Activated CD8-positive, alpha-beta T cell treated with anti-CD3 and anti-CD28 coated beads for 36 hours (primary cell): Measurements from ENCODE around the gene AHRR. TPM values are rescaled to one million over a fixed set of nuclear protein-coding genes. Genes with fewer than 3 reads are reported as not detected.

ENCODE experiments used
- ATAC-seq: fragments of 200-7000 bp; cut with Tn5 transposase; one replicate; pipeline ENCODE4 v1.10.0; 2021; ENCODE audit warnings: mild to moderate bottlenecking, moderate library complexity
- CTCF ChIA-PET: fragments of 350-600 bp; sonication (Branson Sonifier 250); formaldehyde crosslinking; loops from one replicate; lab custom pipeline; 2021; ENCODE audit warnings: antibody characterized with exemption; lab: Charles Lee
- POLR2A ChIA-PET: fragments of 350-600 bp; sonication (Branson Sonifier 250); formaldehyde crosslinking; loops from one replicate; lab custom pipeline; 2021; ENCODE audit warnings: antibody characterized with exemption; lab: Charles Lee
- DNase-seq: peaks from one replicate; pipeline ENCODE4 v3.0.0-alpha.2; 2020
- H3K27ac Mint-ChIP-seq: one replicate; pipeline ENCODE4 v1.8.0; 2021; ENCODE audit warnings: mild to moderate bottlenecking, mixed read lengths
- H3K27me3 Mint-ChIP-seq: one replicate; pipeline ENCODE4 v1.8.0; 2021; ENCODE audit warnings: mixed read lengths
- H3K36me3 Mint-ChIP-seq: one replicate; pipeline ENCODE4 v1.8.0; 2021; ENCODE audit warnings: low read depth, mixed read lengths
- H3K4me1 Mint-ChIP-seq: one replicate; pipeline ENCODE4 v1.8.0; 2021; ENCODE audit warnings: low read depth, mixed read lengths
- H3K4me3 Mint-ChIP-seq: one replicate; pipeline ENCODE4 v1.8.0; 2021; ENCODE audit warnings: mild to moderate bottlenecking, moderate library complexity, mixed read lengths
- H3K9me3 Mint-ChIP-seq: one replicate; pipeline ENCODE4 v1.8.0; 2021; ENCODE audit warnings: mixed read lengths
- intact Hi-C: fragments of 100-400 bp; cut with micrococcal nuclease; formaldehyde crosslinking; loops from one replicate; pipeline ENCODE4 v1.10.0; 2022
- total RNA-seq, 2 experiments: library from RNA; stranded (reverse); gene quantifications; one replicate each; pipeline ENCODE4 v1.2.3, GENCODE V29; 2021
- TF ChIP-seq, protein P1 (sequence below): fragments of 200-600 bp; IDR thresholded peaks from one replicate; pipeline ENCODE4 v1.8.0; 2022; ENCODE audit warnings: antibody characterized with exemption, mild to moderate bottlenecking

The AHRR gene
- total RNA-seq, 2 experiments from 2014 or later: 26.3 to 27.9 TPM

DNA sequence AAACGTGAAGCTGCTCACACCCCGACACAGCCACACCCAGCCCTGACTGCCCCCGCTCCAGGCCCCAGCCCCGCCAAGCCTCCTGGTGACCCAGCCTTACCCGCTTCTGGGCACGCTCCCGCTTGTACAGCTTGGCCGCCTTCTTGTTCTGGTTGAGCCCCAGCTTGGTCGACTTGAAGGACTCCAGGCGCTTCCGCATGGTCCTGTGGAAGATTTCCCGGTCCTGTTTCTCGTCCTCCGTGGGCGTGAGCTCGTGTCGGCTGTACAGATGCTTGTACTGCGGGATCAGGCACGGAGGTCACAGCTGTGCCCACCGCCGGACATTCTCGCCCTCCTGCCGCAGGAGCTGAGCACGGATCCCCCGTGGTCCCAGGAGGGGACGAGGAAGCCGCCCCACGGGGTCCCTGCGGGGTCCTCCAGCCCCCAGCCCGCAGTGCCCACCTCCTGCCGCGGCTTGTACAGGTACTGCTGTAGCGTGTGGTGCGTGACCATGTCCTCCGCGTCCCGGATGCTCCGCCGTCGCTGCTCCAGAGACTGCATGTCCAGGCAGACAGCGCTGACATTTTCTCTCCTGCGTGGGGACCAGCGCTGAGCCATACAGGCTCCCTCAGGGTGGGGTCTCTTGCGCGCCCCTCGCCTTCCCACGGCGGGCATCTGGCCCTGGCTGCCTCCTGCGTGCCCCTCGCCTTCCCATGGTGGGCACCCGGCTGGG is 154.7 kb downstream of the AHRR start:
- TF ChIP-seq, protein P1, sequence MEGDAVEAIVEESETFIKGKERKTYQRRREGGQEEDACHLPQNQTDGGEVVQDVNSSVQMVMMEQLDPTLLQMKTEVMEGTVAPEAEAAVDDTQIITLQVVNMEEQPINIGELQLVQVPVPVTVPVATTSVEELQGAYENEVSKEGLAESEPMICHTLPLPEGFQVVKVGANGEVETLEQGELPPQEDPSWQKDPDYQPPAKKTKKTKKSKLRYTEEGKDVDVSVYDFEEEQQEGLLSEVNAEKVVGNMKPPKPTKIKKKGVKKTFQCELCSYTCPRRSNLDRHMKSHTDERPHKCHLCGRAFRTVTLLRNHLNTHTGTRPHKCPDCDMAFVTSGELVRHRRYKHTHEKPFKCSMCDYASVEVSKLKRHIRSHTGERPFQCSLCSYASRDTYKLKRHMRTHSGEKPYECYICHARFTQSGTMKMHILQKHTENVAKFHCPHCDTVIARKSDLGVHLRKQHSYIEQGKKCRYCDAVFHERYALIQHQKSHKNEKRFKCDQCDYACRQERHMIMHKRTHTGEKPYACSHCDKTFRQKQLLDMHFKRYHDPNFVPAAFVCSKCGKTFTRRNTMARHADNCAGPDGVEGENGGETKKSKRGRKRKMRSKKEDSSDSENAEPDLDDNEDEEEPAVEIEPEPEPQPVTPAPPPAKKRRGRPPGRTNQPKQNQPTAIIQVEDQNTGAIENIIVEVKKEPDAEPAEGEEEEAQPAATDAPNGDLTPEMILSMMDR: no peak
- H3K27ac Mint-ChIP-seq: no peak overlapping the region
- H3K27me3 Mint-ChIP-seq: peaks cover 2% of the 10 kb centered on the region
- ATAC-seq (no peak), DNase-seq (no peak)
- H3K4me1 Mint-ChIP-seq: peaks cover 7% of the 10 kb centered on the region
- CTCF ChIA-PET: no interaction called here
- intact Hi-C loops: no loop called here
- POLR2A ChIA-PET: interaction anchor here (0.8 to 1.2 kb wide), 2 partner anchors 31 to 91 kb away, joined by 3 to 4 read pairs; no protein-coding TSS in a partner anchor
- no peaks in the 10 kb centered on the region for H3K9me3 Mint-ChIP-seq
- no peak overlapping the region for H3K4me3 Mint-ChIP-seq
- H3K36me3 Mint-ChIP-seq: peaks cover 16% of the 10 kb centered on the region

DNA sequence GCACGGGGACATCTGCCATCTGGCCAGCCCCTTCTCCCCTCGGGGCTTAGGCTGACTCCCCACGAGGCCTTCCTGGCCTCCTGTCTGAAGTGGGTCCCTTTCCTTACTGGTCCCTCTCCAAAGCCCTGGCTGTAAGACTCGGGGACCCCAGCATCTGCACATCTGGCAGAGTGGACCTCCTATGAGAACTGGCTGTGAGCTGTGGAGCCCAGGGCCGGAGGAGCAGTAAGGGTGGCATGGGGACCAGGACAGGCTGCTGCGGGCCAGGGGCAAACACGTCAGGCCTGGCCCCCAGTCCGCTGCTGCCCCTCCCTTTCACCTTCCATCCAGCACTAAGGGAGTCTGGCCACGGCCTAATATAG is 155.3 kb downstream of the AHRR start:
- Mint-ChIP-seq H3K36me3 (peaks cover 10% of the 10 kb centered on the region), H3K4me1 (peaks cover 2% of the 10 kb centered on the region), H3K27me3 (peaks cover 4% of the 10 kb centered on the region), H3K27ac (no peak overlapping the region), H3K9me3 (no peaks in the 10 kb centered on the region), H3K4me3 (no peak overlapping the region)
- intact Hi-C loops: no loop called here
- DNase-seq: no peak
- ChIA-PET CTCF (no interaction called here), POLR2A (interaction anchor here (1.3 kb wide), 1 partner anchor 136 kb away, joined by 3 read pairs; no protein-coding TSS in a partner anchor)
- TF ChIP-seq, protein P1: no peak
- no peak for ATAC-seq

DNA sequence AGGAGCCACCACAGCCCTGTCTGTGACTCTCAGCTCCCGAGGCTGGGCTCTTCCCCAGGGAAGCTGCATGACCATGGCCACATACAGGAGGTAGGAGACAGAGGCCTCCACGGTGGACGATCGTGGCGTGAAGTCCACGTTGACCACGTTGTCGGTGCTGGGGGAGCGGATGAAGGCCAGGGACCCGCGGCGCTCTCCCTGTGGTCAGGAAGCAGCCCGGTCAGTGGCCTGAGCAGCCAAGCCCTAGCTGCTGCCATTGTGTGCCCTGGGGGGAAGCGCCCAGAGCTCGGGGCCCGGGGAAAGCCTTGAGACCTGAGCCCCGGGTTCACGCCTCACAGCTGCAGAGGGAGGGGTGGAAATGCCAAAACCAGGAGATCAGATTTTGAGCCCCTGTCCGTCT is 155.7 kb downstream of the AHRR start:
- DNase-seq (no peak), ATAC-seq (no peak)
- H3K36me3 Mint-ChIP-seq: peaks cover 8% of the 10 kb centered on the region
- CTCF ChIA-PET: no interaction called here
- intact Hi-C loops: no loop called here
- H3K9me3 Mint-ChIP-seq: no peaks in the 10 kb centered on the region
- H3K27me3 Mint-ChIP-seq: peaks cover 4% of the 10 kb centered on the region
- no peaks in the 10 kb centered on the region for H3K4me1 Mint-ChIP-seq
- POLR2A ChIA-PET: interaction anchor here (1.3 kb wide), 1 partner anchor 136 kb away, joined by 3 read pairs; no protein-coding TSS in a partner anchor
- no peak overlapping the region for H3K4me3 Mint-ChIP-seq
- H3K27ac Mint-ChIP-seq: no peak overlapping the region
- TF ChIP-seq, protein P1: no peak

DNA sequence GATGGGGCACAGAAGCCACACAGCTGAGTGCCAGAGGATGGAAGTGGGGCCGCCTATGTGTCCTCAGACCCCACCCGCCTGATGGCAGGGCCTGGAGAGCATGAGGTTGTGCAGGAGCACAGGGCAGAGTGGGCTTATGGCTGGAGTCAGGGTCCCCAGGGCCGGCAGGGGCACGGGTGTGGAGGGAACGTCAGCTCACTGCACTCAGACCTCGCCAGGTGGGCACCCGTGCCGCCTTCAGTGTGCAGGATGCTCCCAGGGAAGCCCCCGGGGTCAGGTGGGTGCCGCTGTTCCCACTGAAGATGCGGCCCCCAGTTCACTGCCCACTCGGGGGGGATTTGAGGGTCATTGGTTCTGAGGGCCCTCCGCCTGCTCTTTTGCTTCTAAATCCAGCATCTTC is 156.4 kb downstream of the AHRR start:
- CTCF ChIA-PET: no interaction called here
- Mint-ChIP-seq H3K27me3 (peaks cover 4% of the 10 kb centered on the region), H3K9me3 (no peaks in the 10 kb centered on the region), H3K4me3 (no peak overlapping the region), H3K27ac (no peak overlapping the region), H3K4me1 (no peaks in the 10 kb centered on the region), H3K36me3 (peaks cover 8% of the 10 kb centered on the region)
- DNase-seq (no peak), ATAC-seq (no peak)
- intact Hi-C loops: no loop called here
- POLR2A ChIA-PET: interaction anchor here (1.3 kb wide), 1 partner anchor 135 kb away, joined by 3 read pairs; no protein-coding TSS in a partner anchor
- TF ChIP-seq, protein P1: no peak

DNA sequence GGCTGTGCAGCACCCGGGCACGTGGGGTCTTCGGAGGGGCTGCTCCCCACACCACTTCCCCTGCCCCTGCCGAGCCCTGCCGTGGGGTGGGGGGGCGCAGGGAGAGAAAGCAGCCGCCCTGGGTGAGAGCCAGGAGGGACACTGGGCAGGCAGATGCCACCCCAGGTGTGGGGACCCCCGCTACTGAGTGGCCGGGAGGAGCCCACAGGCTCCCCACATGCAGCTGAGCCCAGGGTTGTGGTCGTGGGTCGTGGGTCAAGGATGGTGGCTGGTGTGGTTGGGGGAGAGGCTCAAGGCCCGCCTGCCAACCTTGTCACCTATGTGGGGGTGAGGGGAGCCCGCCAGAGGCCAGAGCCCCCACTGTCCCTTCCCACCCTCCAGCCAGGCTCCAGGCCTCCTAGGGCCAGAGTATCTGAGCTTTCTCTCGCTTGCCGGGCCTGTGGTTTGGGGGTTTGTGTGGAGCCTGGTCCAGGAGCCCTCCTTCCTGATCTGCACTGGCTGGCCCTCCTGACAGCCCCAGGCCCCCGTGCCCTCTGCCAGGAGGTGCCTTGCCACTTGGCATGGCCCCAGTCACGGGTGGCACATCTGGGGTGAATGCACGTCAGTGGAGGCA is 157.0 kb downstream of the AHRR start:
- intact Hi-C loops: no loop called here
- Mint-ChIP-seq H3K27me3 (peaks cover 4% of the 10 kb centered on the region), H3K4me3 (no peak overlapping the region), H3K36me3 (peaks cover 8% of the 10 kb centered on the region), H3K27ac (no peak overlapping the region), H3K4me1 (no peaks in the 10 kb centered on the region), H3K9me3 (no peaks in the 10 kb centered on the region)
- no peak for ATAC-seq
- DNase-seq: no peak
- CTCF ChIA-PET: no interaction called here
- POLR2A ChIA-PET: interaction anchor here (1.3 kb wide), 1 partner anchor 134 kb away, joined by 3 read pairs; no protein-coding TSS in a partner anchor
- TF ChIP-seq, protein P1: no peak
